ENCODE results near the gene HNRNPF. TPM values are rescaled to one million over a fixed set of nuclear protein-coding genes. Genes with fewer than 3 reads are reported as not detected.
A peak's percentile ranks its signal among the peaks of the same experiment; 100 is the strongest.

Gene HNRNPF
- total RNA-seq, 2 donors from 2014 or later = 214 to 257 TPM

DNA sequence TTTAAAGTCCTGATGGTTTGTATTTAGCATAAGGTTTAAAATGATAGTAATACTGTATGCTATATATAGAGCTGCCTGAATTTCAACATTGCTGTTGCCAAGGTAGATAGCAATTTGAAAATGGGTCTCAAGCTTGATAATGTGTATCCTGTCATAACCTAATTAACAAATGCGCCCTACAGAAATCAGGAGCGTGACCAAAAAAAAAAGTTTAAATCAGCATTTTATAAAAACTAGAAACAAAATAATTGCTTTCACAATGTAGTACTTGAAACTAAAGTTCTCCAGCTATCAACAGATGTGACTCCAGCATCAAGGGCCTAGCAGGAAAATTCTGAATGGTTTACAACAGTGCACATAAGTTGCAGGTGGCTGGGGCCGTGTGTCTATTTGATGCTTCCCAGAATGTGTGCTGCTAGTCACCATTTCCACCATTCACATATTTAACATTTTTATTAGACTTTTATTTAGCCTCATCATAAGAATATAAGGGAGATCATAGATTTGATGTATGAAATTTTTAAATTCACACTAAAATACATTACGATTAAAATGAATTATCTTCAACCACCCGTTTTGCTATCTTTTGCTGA, 23.5 kb downstream of the HNRNPF start:
- ATAC-seq (no peak), DNase-seq (no peak)
- intact Hi-C loops (cut with DNase I, micrococcal nuclease) = no loop called here

DNA sequence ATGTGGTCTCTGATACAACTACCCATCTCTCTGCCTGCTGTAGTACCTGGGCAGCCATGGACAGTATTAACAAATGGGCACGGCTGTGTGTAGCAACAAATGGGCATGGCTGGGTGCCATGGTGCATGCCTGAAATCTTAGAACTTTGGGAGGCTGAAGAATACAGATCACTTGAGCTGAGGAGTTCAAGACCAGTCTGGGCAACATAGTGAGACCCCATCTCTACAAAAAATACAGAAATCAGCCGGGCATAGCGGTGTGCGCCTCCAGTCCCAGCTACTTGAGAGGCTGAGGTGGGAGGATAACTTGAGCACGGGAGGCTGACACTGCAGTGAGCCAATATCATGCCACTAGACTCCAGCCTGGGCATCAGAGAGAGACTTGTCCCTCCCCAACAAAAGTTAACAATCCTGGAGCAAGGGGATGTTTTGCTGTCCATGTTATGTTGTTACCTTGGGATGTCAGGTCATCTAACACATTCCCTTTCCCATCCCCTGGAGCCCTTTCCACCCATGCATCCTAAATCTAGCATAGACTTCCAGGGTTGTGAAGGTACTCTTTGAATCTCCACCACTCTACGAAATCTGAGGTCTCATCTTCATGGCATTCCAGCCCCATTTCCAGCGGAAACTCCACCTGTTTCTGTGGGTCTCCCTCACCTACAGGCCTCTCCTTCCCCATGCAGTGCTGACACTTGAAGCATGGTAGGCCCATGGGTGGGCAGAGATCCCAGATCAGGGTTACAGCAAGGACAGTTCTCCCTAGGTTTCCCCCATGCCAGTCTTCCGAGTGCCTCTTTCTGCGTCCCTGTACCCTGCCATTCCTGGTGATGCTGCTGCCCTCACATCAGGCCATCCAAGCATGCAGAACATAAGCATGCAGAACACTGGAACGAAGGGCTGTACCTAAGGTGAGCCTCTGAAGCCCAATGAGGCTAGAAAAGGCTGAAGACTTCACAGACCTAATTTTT, 24.4 kb downstream of the HNRNPF start:
- ATAC-seq (peak; percentile 37), DNase-seq (no peak)
- intact Hi-C loops (cut with DNase I, micrococcal nuclease) = no loop called here

DNA sequence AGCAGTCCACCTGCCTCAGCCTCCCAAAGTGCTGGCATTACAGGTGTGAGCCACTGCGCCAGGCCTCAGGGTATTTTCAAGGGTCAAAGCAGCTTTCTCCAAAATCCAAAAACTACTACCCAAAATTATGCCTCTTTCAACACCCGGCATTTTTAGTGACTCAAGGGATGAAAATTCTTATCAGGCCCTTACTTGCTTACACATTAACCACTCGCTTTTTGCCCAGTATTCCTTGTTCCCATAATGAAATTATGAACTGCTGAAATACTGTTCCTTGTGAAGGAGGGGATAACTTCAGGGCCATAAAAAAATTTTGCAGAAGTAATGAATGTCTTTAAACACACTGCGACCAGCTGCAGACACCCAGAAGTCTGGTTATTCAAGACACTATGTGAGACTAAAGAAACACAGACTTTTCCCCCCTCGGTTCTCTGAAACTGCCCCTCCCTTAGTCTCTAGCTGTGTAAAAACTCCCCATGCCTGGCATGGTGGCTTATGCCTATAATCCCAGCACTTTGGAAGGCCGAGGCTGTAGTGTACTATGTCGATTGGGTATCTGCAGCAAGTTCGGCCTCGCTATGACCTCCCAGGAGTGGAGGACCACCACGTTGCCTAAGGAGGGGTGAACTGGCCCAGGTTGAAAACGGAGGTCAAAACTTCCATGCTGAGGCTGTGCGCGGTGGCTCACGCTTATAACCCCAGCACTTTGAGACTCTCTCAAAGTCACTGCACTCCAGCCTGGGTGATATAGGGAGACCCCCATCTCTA, 25.6 kb downstream of the HNRNPF start:
- DNase-seq (no peak), ATAC-seq (peak; percentile 35)
- intact Hi-C loops (cut with DNase I, micrococcal nuclease) = no loop called here

- no peak for DNase-seq
- no peak for ATAC-seq
- intact Hi-C loops (cut with DNase I, micrococcal nuclease) = no loop called here
Observed at GRCh38 chr10:43380610-43381222, 28.3 kb downstream of the HNRNPF start.

DNA sequence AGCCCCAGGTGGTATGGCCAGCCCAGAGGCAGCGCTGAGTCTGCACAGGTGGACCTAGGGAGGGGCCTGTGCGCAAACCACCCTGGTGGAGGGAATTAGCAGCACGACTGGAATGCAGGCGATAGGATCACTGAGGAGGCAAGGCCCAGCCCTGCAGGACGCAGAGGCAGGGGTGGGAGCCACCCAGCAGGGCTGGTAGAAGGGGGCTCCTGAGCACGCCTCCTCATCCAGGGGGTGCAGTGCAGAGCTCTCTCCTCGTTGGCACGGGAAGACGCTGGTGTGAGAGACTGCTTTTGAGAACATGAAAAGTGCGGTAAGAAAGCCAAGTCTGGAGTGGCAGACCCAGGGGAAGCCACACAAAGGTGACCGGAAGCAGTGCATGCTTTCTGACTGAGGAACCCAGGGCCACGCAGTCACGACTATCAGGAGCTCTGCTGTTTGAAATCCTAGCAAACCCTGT, 31.5 kb downstream of the HNRNPF start:
- intact Hi-C loops (cut with DNase I, micrococcal nuclease) = no loop called here
- peak; percentile 22 for ATAC-seq

DNA sequence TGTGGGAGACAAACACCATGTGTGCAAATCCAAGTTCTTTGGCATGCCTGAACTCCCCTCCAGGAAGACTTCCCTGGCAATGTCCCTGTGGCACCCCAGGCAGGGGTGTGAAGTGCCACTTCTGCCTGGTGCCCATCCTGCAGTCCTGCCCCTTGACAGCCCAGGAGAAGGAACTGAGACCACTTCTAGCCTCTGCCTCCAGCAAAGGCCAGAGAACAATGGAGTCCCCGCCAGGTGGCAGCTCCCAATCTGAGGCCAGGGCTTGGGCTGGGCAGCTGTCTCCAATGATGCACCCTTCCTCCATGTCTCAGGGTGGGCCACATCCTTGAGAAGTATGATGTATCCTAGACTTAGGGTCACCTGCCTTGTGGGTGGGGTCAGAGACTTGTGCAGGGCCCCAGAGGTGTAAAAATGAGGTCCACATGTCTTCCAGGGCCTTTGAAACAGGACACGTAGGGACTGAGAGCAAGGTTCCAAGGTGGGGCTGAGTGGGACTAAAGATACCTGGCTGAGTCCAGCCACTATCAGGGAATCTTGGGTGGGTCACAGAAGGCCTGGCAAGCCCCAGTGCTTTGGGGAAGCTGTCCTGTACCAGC, 32.1 kb downstream of the HNRNPF start:
- no peak for DNase-seq
- intact Hi-C loops (cut with DNase I, micrococcal nuclease) = no loop called here

More for the DNA sequence above, 31.5 kb downstream of the HNRNPF start:
- DNase-seq = no peak

GRCh38 chr10:43376046-43376635, 32.8 kb downstream of the HNRNPF start:
- ATAC-seq = no peak
- intact Hi-C loops (cut with DNase I, micrococcal nuclease) = no loop called here
- no peak for DNase-seq

More for the DNA sequence above, 32.1 kb downstream of the HNRNPF start:
- ATAC-seq = no peak

GRCh38 chr10:43375401-43376020, 33.5 kb downstream of the HNRNPF start:
- ATAC-seq (peak; percentile 67), DNase-seq (no peak)
- intact Hi-C loops (cut with DNase I, micrococcal nuclease) = no loop called here

DNA sequence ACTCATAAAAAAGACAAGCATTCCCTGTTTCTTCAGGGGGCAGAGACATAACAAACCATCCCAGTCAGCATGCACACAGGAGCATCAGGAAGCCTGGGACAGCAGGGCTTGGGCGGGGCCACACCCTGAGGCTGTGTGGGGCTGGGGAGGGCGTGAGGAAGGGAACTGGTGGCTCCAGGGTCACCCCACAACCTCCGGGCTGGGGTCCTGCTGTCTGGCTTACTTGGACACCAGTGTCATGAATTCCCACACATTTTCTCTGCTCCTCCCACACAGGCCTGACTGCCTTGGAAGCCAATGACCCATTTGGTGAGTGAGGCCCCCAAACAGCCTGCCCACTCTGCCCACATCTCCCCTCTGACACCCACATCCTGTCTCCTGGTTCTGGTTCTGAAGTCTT, 34.8 kb downstream of the HNRNPF start:
- DNase-seq (no peak), ATAC-seq (no peak)
- intact Hi-C loops (cut with DNase I, micrococcal nuclease) = no loop called here

DNA sequence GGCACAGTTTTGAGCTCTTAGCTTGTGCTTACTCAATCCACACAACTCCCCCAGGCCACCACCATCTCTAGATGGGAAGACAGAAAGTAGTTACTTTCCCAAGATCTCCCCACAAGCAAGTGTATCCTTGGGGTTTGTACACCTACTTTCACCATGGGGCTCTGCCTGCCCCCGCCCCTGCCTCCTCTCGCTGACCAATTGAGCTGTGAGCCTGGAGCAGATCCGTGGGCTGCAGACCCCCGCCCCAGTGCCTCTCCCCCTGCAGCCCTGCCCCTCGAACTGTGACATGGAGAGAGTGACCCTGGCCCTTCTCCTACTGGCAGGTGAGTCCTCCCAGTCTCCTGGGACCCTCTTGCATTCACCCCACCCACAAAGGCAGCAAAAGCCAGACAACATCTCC, 35.5 kb downstream of the HNRNPF start:
- intact Hi-C loops (cut with DNase I, micrococcal nuclease) = no loop called here

DNA sequence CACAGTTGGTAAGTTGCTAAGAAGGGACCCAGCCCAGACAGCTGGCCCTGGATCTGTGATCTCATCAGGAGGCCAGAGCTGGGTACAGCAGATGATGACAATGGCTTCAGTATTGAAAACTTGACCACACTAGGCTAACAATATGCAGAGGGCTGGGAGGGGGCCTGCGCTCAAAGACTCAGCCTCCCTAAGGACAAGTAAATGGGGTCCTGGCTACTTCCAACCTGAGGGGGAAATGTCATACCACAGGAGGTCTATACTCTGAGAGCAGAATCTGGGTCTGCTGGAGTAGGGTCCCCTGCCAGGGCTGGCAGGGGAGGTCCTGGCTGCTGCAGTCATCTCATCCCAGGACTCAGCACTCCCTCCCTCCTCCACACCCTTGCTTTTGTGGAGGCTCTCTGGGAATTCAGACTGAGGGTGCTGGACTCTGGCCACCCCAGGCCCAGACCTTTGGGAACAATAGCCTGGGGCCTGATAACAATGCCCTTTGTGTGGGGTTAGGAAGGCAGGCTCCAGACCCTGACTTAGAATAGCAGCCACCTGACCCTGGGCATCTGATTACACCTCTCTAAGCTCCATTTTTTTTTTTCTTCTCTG, 36.1 kb downstream of the HNRNPF start:
- intact Hi-C loops (cut with DNase I, micrococcal nuclease) = no loop called here
- ATAC-seq (no peak), DNase-seq (no peak)

More for the DNA sequence above, 35.5 kb downstream of the HNRNPF start:
- DNase-seq = no peak
- no peak for ATAC-seq

- intact Hi-C loops (cut with DNase I, micrococcal nuclease) = no loop called here
- peak; percentile 92 for ATAC-seq
- DNase-seq = peak; percentile 74 to 80
Observed at GRCh38 chr10:43371418-43371817, 37.6 kb downstream of the HNRNPF start, which contains the start of gene FXYD4. TSS of gene FXYD4 (plus strand) at chr10:43371636. CDS start at chr10:43373747, 2,111 bp downstream.

- DNase-seq (no peak), ATAC-seq (no peak)
- intact Hi-C loops (cut with DNase I, micrococcal nuclease) = no loop called here
Observed at GRCh38 chr10:43370671-43371215, 38.2 kb downstream of the HNRNPF start.

DNA sequence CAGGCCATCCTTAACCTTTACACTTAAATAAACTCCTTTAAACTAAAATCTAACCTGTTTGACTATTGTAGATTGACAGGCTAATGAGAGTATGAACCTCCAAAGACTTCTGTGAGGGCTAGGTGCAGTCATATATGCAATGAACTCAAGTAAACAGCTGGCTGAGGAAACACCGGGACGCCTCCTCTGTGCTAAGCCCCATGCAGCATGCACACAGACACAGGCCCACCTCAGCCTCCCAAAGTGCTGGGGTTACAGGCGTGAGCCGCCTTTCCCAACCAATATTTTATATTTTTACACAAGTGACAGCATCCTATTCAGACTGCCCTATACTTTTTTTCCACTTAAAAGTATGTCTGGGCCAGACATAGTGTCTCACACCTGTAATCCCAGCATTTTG, 39.1 kb downstream of the HNRNPF start:
- intact Hi-C loops (cut with DNase I, micrococcal nuclease) = no loop called here
- DNase-seq (no peak), ATAC-seq (no peak)

- intact Hi-C loops (cut with DNase I, micrococcal nuclease) = no loop called here
- DNase-seq (no peak), ATAC-seq (no peak)
Observed at GRCh38 chr10:43365001-43365400, 44.0 kb downstream of the HNRNPF start.

DNA sequence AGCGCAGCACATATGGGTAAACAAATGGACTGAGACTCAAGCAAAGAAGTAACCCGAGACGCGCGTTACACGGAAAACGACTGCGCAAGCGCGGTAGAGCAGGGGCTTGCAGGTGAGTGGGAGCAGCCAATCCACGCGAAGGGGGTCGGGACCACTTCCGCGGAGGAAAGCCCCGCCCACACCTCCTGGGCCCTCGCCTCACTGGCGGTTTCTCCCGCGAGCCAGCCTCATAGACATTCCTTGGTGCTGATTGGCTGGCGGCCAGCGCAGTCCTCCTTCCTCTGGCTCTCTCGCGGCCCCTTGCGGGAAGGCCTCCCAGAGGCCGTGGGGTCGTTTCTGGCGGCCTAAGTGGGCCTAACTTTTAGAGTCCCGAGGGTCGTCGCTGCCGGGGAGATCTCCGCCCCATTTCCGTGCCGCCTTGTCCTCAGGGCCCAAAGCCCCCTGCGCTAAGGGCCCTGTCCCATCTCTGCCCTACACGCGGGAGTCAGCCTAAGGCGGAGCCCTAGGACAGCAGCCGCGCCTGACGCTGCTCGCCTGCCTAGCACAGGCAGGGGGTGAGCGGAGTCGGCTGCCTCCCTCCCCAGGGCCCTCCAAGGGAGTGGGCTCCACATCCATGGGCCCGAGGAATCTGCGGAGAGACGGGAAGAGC, 46.7 kb downstream of the HNRNPF start:
- intact Hi-C loops (cut with DNase I, micrococcal nuclease) = no loop called here
- DNase-seq = peak; percentile 98 to 99
- ATAC-seq = peak; percentile 97

Measured in left colon (tissue), 2 donors.